Mesenchymal stem cell (in vitro differentiated cells and primary cell): ENCODE results near the gene EXOC1.

Experiments used
- DNase-seq: peaks from one replicate; pipeline ENCODE4 v3.0.0-alpha.2; 2013
- H2AFZ ChIP-seq: one replicate; pipeline ENCODE4 v1.6.1; 2013; ENCODE audit warnings: low read depth, mild to moderate bottlenecking, control low read depth, inconsistent platforms, low read length, moderate library complexity
- H2AK5ac ChIP-seq: 2 replicates; pipeline ENCODE4 v1.6.1; 2013; ENCODE audit warnings: low read length, moderate library complexity, mild to moderate bottlenecking, inconsistent platforms; ENCODE audit not compliant: severe bottlenecking
- H2BK120ac ChIP-seq: one replicate; pipeline ENCODE4 v1.6.1; 2013; ENCODE audit warnings: low read depth, mild to moderate bottlenecking, inconsistent platforms, low read length, moderate library complexity
- H2BK12ac ChIP-seq, 2 experiments: one replicate each; pipeline ENCODE4 v1.6.1; 2013; ENCODE audit warnings: inconsistent platforms in 2 of 2, low read length in 2 of 2, mild to moderate bottlenecking in 2 of 2, moderate library complexity in 2 of 2, control low read depth in 1 of 2
- H2BK15ac ChIP-seq: one replicate; pipeline ENCODE4 v1.6.1; 2013; ENCODE audit warnings: mild to moderate bottlenecking, low read depth, inconsistent platforms; ENCODE audit not compliant: poor library complexity, severe bottlenecking
- H2BK5ac ChIP-seq: 2 replicates; pipeline ENCODE4 v1.6.1; 2013; ENCODE audit warnings: low read depth, mild to moderate bottlenecking, low read length, control low read depth, inconsistent platforms; ENCODE audit not compliant: poor library complexity, severe bottlenecking
- H3K14ac ChIP-seq, 2 experiments: one replicate each; pipeline ENCODE4 v1.6.1; 2013; ENCODE audit warnings: inconsistent platforms in 2 of 2, low read length in 2 of 2, control low read depth in 1 of 2, mild to moderate bottlenecking in 1 of 2, moderate library complexity in 1 of 2
- H3K18ac ChIP-seq, 2 experiments: one replicate each; pipeline ENCODE4 v1.6.1; 2013; ENCODE audit warnings: inconsistent platforms in 2 of 2, low read length in 2 of 2, control low read depth in 1 of 2, low read depth in 1 of 2, mild to moderate bottlenecking in 1 of 2
- H3K23ac ChIP-seq, 2 experiments: one replicate each; pipeline ENCODE4 v1.6.1; 2013; ENCODE audit warnings: inconsistent platforms in 2 of 2, low read length in 2 of 2, mild to moderate bottlenecking in 2 of 2, moderate library complexity in 2 of 2, control low read depth in 1 of 2
- H3K27ac ChIP-seq: 2 replicates; pipeline ENCODE4 v1.5.1; 2013; ENCODE audit warnings: mild to moderate bottlenecking, moderate library complexity, low read length, control low read depth, inconsistent platforms; ENCODE audit not compliant: poor library complexity, severe bottlenecking
- H3K27me3 ChIP-seq, 2 experiments: 2 replicates each; pipeline versions ENCODE4 v1.6.1 to v1.7.0; 2013; ENCODE audit warnings: low read length in 2 of 2, mild to moderate bottlenecking in 2 of 2, moderate library complexity in 2 of 2, control low read depth in 1 of 2, inconsistent platforms in 1 of 2; ENCODE audit not compliant: control insufficient read depth in 1 of 2, insufficient read depth in 1 of 2
- H3K36me3 ChIP-seq, 2 experiments: 2 replicates each; pipeline versions ENCODE4 v1.6.1 to v1.7.0; 2013; ENCODE audit warnings: low read length in 2 of 2, control low read depth in 1 of 2, inconsistent platforms in 1 of 2, low read depth in 1 of 2, mild to moderate bottlenecking in 1 of 2; ENCODE audit not compliant: insufficient read depth in 2 of 2, control insufficient read depth in 1 of 2
- H3K4ac ChIP-seq, 2 experiments: one replicate each; pipeline ENCODE4 v1.6.1; 2013; ENCODE audit warnings: inconsistent platforms in 2 of 2, low read length in 2 of 2, mild to moderate bottlenecking in 2 of 2, moderate library complexity in 2 of 2, control low read depth in 1 of 2, low read depth in 1 of 2
- H3K4me1 ChIP-seq: 2 replicates; pipeline ENCODE4 v1.6.1; 2013; ENCODE audit warnings: low read depth, low read length, control low read depth; ENCODE audit not compliant: control insufficient read depth, insufficient read depth
- H3K4me2 ChIP-seq: 2 replicates; pipeline ENCODE4 v1.6.1; 2013; ENCODE audit warnings: low read length, mild to moderate bottlenecking, inconsistent platforms; ENCODE audit not compliant: poor library complexity, severe bottlenecking
- H3K4me3 ChIP-seq, 2 experiments: 2 replicates each; pipeline versions ENCODE4 v1.5.1 to v1.7.0; 2013; ENCODE audit warnings: low read length in 2 of 2, mild to moderate bottlenecking in 2 of 2, control low read depth in 1 of 2, low read depth in 1 of 2; ENCODE audit not compliant: insufficient read depth in 1 of 2
- H3K79me1 ChIP-seq: replicated peaks from 2 replicates; pipeline ENCODE4 v1.6.1; 2013; ENCODE audit warnings: mild to moderate bottlenecking, control low read depth, low read length, inconsistent platforms; ENCODE audit not compliant: poor library complexity, severe bottlenecking
- H3K9ac ChIP-seq: 2 replicates; pipeline ENCODE4 v1.7.0; 2013; ENCODE audit warnings: mild to moderate bottlenecking, low read length, moderate library complexity
- H3K9me3 ChIP-seq: 2 replicates; pipeline ENCODE4 v1.7.0; 2013; ENCODE audit warnings: mild to moderate bottlenecking, low read length; ENCODE audit not compliant: control insufficient read depth
- H4K8ac ChIP-seq: one replicate; pipeline ENCODE4 v1.6.1; 2013; ENCODE audit warnings: inconsistent platforms, mild to moderate bottlenecking, low read length, moderate library complexity
- H4K91ac ChIP-seq: one replicate; pipeline ENCODE4 v1.6.1; 2013; ENCODE audit warnings: mild to moderate bottlenecking, low read length, inconsistent platforms
- whole genome bisulfite sequencing: methylation state at CpG from one replicate; pipeline ENCODE4 v1.1.7; 2013; ENCODE audit warnings: mixed read lengths; 5-methylcytosine and 5-hydroxymethylcytosine counted together

EXOC1 gene

GRCh38 chr4:55938481-55938880, 85.0 kb downstream of the EXOC1 start:
- Histone ChIP-seq H3K14ac (no peak overlapping the region), H3K4me2 (no peak overlapping the region), H3K23ac (no peak overlapping the region), H3K9ac (no peak overlapping the region), H4K8ac (no peak overlapping the region), H2AK5ac (no peak overlapping the region), H2BK120ac (no peak overlapping the region), H4K91ac (no peak overlapping the region), H3K27me3 (no peaks in the 10 kb centered on the region), H3K4me3 (no peak overlapping the region), H3K4me1 (no peaks in the 10 kb centered on the region), H3K27ac (no peak overlapping the region), H3K79me1 (no peaks in the 10 kb centered on the region), H3K36me3 (no peaks in the 10 kb centered on the region), H3K4ac (no peak overlapping the region), H3K9me3 (no peaks in the 10 kb centered on the region), H2BK12ac (no peak overlapping the region), H2AFZ (no peak overlapping the region), H2BK5ac (no peak overlapping the region), H3K18ac (no peak overlapping the region), H2BK15ac (no peak overlapping the region)
- DNase-seq, result no peak
- WGBS, result no CpG with 5 or more reads among the region's 1 CpG

DNA sequence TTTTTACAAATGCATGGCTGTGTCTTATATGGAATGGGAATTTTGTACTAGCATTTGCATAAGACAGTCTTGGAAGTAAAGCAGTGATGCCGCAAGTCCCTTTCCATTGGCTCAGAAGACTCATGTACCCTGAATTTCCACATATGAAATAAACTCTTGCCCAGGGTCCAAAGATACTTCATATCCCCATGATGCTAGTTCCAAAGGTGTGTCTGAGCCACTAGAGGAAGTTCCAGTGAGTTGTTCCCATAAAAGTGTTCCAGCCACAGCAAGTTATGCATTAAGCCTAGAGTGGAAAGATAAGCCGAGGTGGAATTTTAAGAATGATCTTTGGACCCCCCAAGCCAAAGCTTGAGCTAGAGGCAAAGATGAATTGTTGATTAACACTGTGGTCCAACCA, 86.0 kb downstream of the EXOC1 start:
- 98% methylated on average over 2 of the region's 2 CpGs for WGBS
- Histone ChIP-seq H2BK5ac (no peak overlapping the region), H3K79me1 (peaks cover 2% of the 10 kb centered on the region), H3K9ac (no peak overlapping the region), H3K27ac (no peak overlapping the region), H3K23ac (no peak overlapping the region), H3K18ac (no peak overlapping the region), H3K14ac (no peak overlapping the region), H2BK15ac (no peak overlapping the region), H3K4me3 (no peak overlapping the region), H3K9me3 (no peaks in the 10 kb centered on the region), H3K36me3 (no peaks in the 10 kb centered on the region), H3K27me3 (no peaks in the 10 kb centered on the region), H2BK120ac (no peak overlapping the region), H2AFZ (no peak overlapping the region), H4K91ac (no peak overlapping the region), H4K8ac (no peak overlapping the region), H3K4me2 (no peak overlapping the region), H2BK12ac (no peak overlapping the region), H3K4ac (no peak overlapping the region), H2AK5ac (no peak overlapping the region), H3K4me1 (no peaks in the 10 kb centered on the region)
- DNase-seq, result no peak

- Histone ChIP-seq H3K79me1 (peaks cover 11% of the 10 kb centered on the region), H2BK5ac (no peak overlapping the region), H2BK120ac (no peak overlapping the region), H3K36me3 (no peaks in the 10 kb centered on the region), H4K8ac (no peak overlapping the region), H3K4me3 (no peak overlapping the region), H2AFZ (no peak overlapping the region), H3K18ac (no peak overlapping the region), H2AK5ac (no peak overlapping the region), H3K27ac (no peak overlapping the region), H3K9me3 (no peaks in the 10 kb centered on the region), H3K4ac (no peak overlapping the region), H2BK12ac (no peak overlapping the region), H3K23ac (no peak overlapping the region), H3K4me2 (no peak overlapping the region), H3K4me1 (no peaks in the 10 kb centered on the region), H4K91ac (no peak overlapping the region), H3K27me3 (no peaks in the 10 kb centered on the region), H3K9ac (no peak overlapping the region), H3K14ac (no peak overlapping the region), H2BK15ac (no peak overlapping the region)
- 98% methylated on average over 2 of the region's 3 CpGs for WGBS
- DNase-seq, result no peak
Measured at GRCh38 chr4:55941881-55942396, 88.5 kb downstream of the EXOC1 start.

DNA sequence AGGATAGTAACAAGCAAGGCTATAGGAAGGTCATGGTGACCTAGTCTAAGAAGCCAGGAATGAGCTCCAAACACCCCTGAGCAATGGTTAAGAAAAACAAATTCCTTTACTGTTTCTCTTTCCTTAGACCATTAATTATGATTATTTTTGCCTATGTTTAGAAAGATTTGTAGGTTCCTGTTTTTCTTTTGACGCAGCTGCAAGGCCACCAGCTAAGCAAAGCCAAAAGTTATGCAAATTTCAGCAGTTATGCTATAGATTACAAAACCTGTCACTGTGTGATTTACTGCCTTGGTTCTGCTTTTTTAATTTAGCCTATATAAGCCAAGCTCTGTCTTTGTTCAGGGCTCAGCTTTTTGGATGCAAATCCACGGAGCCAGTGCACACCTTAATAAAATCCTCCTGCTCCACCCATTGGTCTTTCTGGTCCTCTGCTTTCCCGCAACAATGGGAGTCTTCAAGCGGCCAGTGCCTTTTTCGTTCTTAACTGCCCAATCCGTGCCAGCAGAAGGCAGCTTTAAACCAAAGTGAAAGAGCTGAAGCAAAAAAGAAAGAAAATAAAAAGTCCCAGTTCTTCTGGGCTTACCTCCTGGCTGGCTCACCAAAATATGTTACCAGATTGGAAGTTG, 93.9 kb downstream of the EXOC1 start:
- DNase-seq, result peak; percentile 53
- Histone ChIP-seq H2AFZ (no peak overlapping the region), H3K18ac (peak overlapping the region; percentile 86 to 99), H3K4me2 (peak overlapping the region; percentile 57), H2BK120ac (peak overlapping the region; percentile 98), H3K9me3 (no peaks in the 10 kb centered on the region), H3K9ac (peak overlapping the region; percentile 93), H3K4ac (peak overlapping the region; percentile 71 to 81), H2BK12ac (peak overlapping the region; percentile 10 to 89), H2BK15ac (no peak overlapping the region), H3K27ac (peak overlapping the region; percentile 99), H2AK5ac (peak overlapping the region; percentile 76), H3K27me3 (no peaks in the 10 kb centered on the region), H3K36me3 (peaks cover 0 to 3% of the 10 kb centered on the region in 2 experiments), H4K91ac (no peak overlapping the region), H2BK5ac (peak overlapping the region; percentile 53), H4K8ac (peak overlapping the region; percentile 4), H3K4me1 (peaks cover 3% of the 10 kb centered on the region), H3K14ac (no peak overlapping the region), H3K23ac (no peak overlapping the region), H3K79me1 (peaks cover 15% of the 10 kb centered on the region), H3K4me3 (peak overlapping the region in 1 of 2 experiments; percentile 78)
- WGBS, result 44% methylated on average over 6 of the region's 6 CpGs
